Astrocyte (in vitro differentiated cells and primary cell): ENCODE results near the gene SLC66A2. TPM values are rescaled to one million over a fixed set of nuclear protein-coding genes. Genes with fewer than 3 reads are reported as not detected.

Experiments used
- DNase-seq: peaks from one replicate; pipeline ENCODE4 v3.0.0-alpha.2; 2010; ENCODE audit warnings: low read depth
- FAIRE-seq: peaks from 2 replicates; lab custom pipeline; 2011; peaks lifted over from hg19 to GRCh38; lab: Jason Lieb, UNC
- H2AFZ ChIP-seq: 2 replicates; pipeline ENCODE4 v1.6.0; 2012; ENCODE audit warnings: low read depth, low read length, inconsistent platforms
- H3K27ac ChIP-seq: 2 replicates; pipeline ENCODE4 v1.5.1; 2011; ENCODE audit warnings: low read depth, low read length, inconsistent platforms
- H3K27me3 ChIP-seq: 2 replicates; pipeline ENCODE4 v1.6.0; 2011; ENCODE audit warnings: low read length, inconsistent platforms; ENCODE audit not compliant: insufficient read depth
- H3K36me3 ChIP-seq: 2 replicates; pipeline ENCODE4 v1.5.1; 2011; ENCODE audit warnings: low read length, inconsistent platforms; ENCODE audit not compliant: insufficient read depth
- H3K4me1 ChIP-seq: 2 replicates; pipeline ENCODE4 v1.5.1; 2011; ENCODE audit warnings: low read length, inconsistent platforms; ENCODE audit not compliant: insufficient read depth
- H3K4me2 ChIP-seq: 2 replicates; pipeline ENCODE4 v1.6.0; 2012; ENCODE audit warnings: low read length, inconsistent platforms
- H3K4me3 ChIP-seq: 2 replicates; pipeline ENCODE4 v1.5.1; 2011; ENCODE audit warnings: low read depth, mild to moderate bottlenecking, low read length, inconsistent platforms; ENCODE audit not compliant: insufficient read depth
- H3K79me2 ChIP-seq: 2 replicates; pipeline ENCODE4 v1.6.0; 2012; ENCODE audit warnings: mild to moderate bottlenecking, low read length, inconsistent platforms; ENCODE audit not compliant: insufficient read depth
- H3K9ac ChIP-seq: 2 replicates; pipeline ENCODE4 v1.6.0; 2012; ENCODE audit warnings: mild to moderate bottlenecking, low read length, inconsistent platforms
- H3K9me3 ChIP-seq: 2 replicates; pipeline ENCODE4 v1.5.1; 2012; ENCODE audit warnings: low read depth, mild to moderate bottlenecking, low read length, inconsistent platforms; ENCODE audit not compliant: insufficient read depth
- H4K20me1 ChIP-seq: 2 replicates; pipeline ENCODE4 v1.6.0; 2012; ENCODE audit warnings: low read length, inconsistent platforms; ENCODE audit not compliant: insufficient read depth
- H3K27ac Mint-ChIP-seq: one replicate; pipeline ENCODE4 v1.8.0; 2021; ENCODE audit warnings: mild to moderate bottlenecking, mixed read lengths; ENCODE audit not compliant: unreplicated experiment
- H3K27me3 Mint-ChIP-seq: one replicate; pipeline ENCODE4 v1.8.0; 2021; ENCODE audit warnings: low read depth, mixed read lengths; ENCODE audit not compliant: unreplicated experiment
- H3K36me3 Mint-ChIP-seq: one replicate; pipeline ENCODE4 v1.8.0; 2021; ENCODE audit warnings: low read depth, mixed read lengths; ENCODE audit not compliant: unreplicated experiment
- H3K4me1 Mint-ChIP-seq: one replicate; pipeline ENCODE4 v1.8.0; 2021; ENCODE audit warnings: low read depth, mixed read lengths; ENCODE audit not compliant: unreplicated experiment
- H3K4me3 Mint-ChIP-seq: one replicate; pipeline ENCODE4 v1.8.0; 2021; ENCODE audit warnings: mild to moderate bottlenecking, moderate library complexity, mixed read lengths; ENCODE audit not compliant: unreplicated experiment
- H3K9me3 Mint-ChIP-seq: one replicate; pipeline ENCODE4 v1.8.0; 2021; ENCODE audit warnings: mild to moderate bottlenecking, mixed read lengths; ENCODE audit not compliant: unreplicated experiment
- CTCF ChIP-seq: IDR thresholded peaks from 2 replicates; pipeline ENCODE4 v1.5.1; 2011; ENCODE audit warnings: low read depth, mild to moderate bottlenecking, inconsistent platforms, low read length, moderate library complexity; ENCODE audit not compliant: insufficient read depth
- EZH2 ChIP-seq: IDR thresholded peaks from 2 replicates; pipeline ENCODE4 v1.6.1; 2012; ENCODE audit warnings: mild to moderate bottlenecking, low read length, inconsistent platforms; ENCODE audit not compliant: insufficient read depth
- total RNA-seq: library from RNA; stranded (reverse); gene quantifications from 2 replicates; pipeline ENCODE4 v1.2.1, GENCODE V29; 2021

The SLC66A2 gene
- total RNA-seq, 1 donor from 2014 or later, result 25.3 TPM

- Mint-ChIP-seq H3K9me3 (peaks cover 19% of the 10 kb centered on the region), H3K4me1 (no peaks in the 10 kb centered on the region), H3K4me3 (no peak overlapping the region), H3K27ac (no peak overlapping the region), H3K36me3 (peaks cover 2% of the 10 kb centered on the region), H3K27me3 (peaks cover 35% of the 10 kb centered on the region)
- Histone ChIP-seq H3K9ac (no peak overlapping the region), H3K27ac (no peak overlapping the region), H3K36me3 (no peaks in the 10 kb centered on the region), H3K27me3 (peaks cover 4% of the 10 kb centered on the region), H3K4me3 (no peak overlapping the region), H3K79me2 (no peaks in the 10 kb centered on the region), H3K4me1 (no peaks in the 10 kb centered on the region), H3K9me3 (no peaks in the 10 kb centered on the region), H4K20me1 (no peaks in the 10 kb centered on the region), H2AFZ (no peak overlapping the region), H3K4me2 (no peak overlapping the region)
- FAIRE-seq (no peak), DNase-seq (no peak)
- no peak for TF ChIP-seq CTCF
- TF ChIP-seq EZH2, result no peak
Measured at GRCh38 chr18:79862562-79862961, 88.9 kb downstream of the SLC66A2 start.

GRCh38 chr18:79861687-79862086 is 89.8 kb downstream of the SLC66A2 start:
- H3K27ac ChIP-seq, result no peak overlapping the region
- peaks cover 2% of the 10 kb centered on the region for H3K4me1 ChIP-seq
- H2AFZ ChIP-seq, result no peak overlapping the region
- peaks cover 4% of the 10 kb centered on the region for H3K27me3 ChIP-seq
- no peaks in the 10 kb centered on the region for H4K20me1 ChIP-seq
- TF ChIP-seq CTCF, result no peak
- no peak for TF ChIP-seq EZH2
- H3K79me2 ChIP-seq, result no peaks in the 10 kb centered on the region
- no peak overlapping the region for H3K9ac ChIP-seq
- no peak overlapping the region for H3K27ac Mint-ChIP-seq
- H3K9me3 Mint-ChIP-seq, result peaks cover 19% of the 10 kb centered on the region
- no peaks in the 10 kb centered on the region for H3K4me1 Mint-ChIP-seq
- peaks cover 41% of the 10 kb centered on the region for H3K27me3 Mint-ChIP-seq
- peaks cover 2% of the 10 kb centered on the region for H3K36me3 Mint-ChIP-seq
- H3K4me3 Mint-ChIP-seq, result no peak overlapping the region
- FAIRE-seq (no peak), DNase-seq (no peak)
- no peaks in the 10 kb centered on the region for H3K36me3 ChIP-seq
- no peak overlapping the region for H3K4me2 ChIP-seq
- no peaks in the 10 kb centered on the region for H3K9me3 ChIP-seq
- H3K4me3 ChIP-seq, result no peak overlapping the region

- H3K9ac ChIP-seq, result no peak overlapping the region
- no peaks in the 10 kb centered on the region for H3K36me3 ChIP-seq
- no peak for DNase-seq
- no peak overlapping the region for H3K27ac ChIP-seq
- H3K9me3 ChIP-seq, result no peaks in the 10 kb centered on the region
- peaks cover 49% of the 10 kb centered on the region for H3K27me3 Mint-ChIP-seq
- peaks cover 21% of the 10 kb centered on the region for H3K9me3 Mint-ChIP-seq
- no peaks in the 10 kb centered on the region for H4K20me1 ChIP-seq
- peaks cover 10% of the 10 kb centered on the region for H3K27me3 ChIP-seq
- peaks cover 5% of the 10 kb centered on the region for H3K36me3 Mint-ChIP-seq
- H3K4me2 ChIP-seq, result no peak overlapping the region
- H3K4me3 ChIP-seq, result no peak overlapping the region
- FAIRE-seq, result no peak
- no peak overlapping the region for H3K4me3 Mint-ChIP-seq
- peaks cover 2% of the 10 kb centered on the region for H3K4me1 ChIP-seq
- H2AFZ ChIP-seq, result no peak overlapping the region
- TF ChIP-seq EZH2 (no peak), CTCF (no peak)
- H3K79me2 ChIP-seq, result no peaks in the 10 kb centered on the region
- H3K27ac Mint-ChIP-seq, result no peak overlapping the region
- H3K4me1 Mint-ChIP-seq, result no peaks in the 10 kb centered on the region
Measured at GRCh38 chr18:79859314-79859713, 92.1 kb downstream of the SLC66A2 start.
